ENCODE data around the gene XCL1. TPM values are rescaled to one million over a fixed set of nuclear protein-coding genes. Genes with fewer than 3 reads are reported as not detected.
"Not testable (repeated sequence)": the region's sequence is repeated elsewhere in the genome, so short reads cannot be mapped to it uniquely, and the experiment has no call there.

The XCL1 gene
- total RNA-seq, 2 donors from 2014 or later = 5.9 TPM; not detected in 1

DNA sequence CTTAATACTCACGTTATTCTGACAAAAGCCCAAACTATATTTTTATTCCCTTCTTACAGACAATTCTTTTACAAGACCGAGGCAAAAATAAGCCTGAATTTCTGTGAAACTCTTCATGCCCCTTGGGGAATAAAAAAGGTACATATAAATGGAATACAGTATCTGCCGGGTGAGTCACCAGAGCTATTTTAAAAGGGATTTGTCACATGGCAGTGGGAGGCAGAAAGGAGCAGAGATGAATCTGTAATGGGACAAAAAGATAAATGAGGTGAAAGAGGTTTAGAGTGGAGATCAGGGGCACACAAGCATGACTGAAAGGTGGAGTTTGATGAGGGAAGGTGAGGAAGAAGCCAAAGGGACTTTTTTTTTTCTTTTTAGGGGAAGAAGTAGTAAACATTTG is 8.8 kb downstream of the XCL1 start:
- H3K9me3 Mint-ChIP-seq = peaks cover 0 to 5% of the 10 kb centered on the region in 2 donors
- no peaks in the 10 kb centered on the region for H3K36me3 Mint-ChIP-seq
- ATAC-seq (no peak), DNase-seq (ENCODE audit: low spot score in 2 of 2) (no peak)
- no peak overlapping the region for H3K27ac Mint-ChIP-seq

DNA sequence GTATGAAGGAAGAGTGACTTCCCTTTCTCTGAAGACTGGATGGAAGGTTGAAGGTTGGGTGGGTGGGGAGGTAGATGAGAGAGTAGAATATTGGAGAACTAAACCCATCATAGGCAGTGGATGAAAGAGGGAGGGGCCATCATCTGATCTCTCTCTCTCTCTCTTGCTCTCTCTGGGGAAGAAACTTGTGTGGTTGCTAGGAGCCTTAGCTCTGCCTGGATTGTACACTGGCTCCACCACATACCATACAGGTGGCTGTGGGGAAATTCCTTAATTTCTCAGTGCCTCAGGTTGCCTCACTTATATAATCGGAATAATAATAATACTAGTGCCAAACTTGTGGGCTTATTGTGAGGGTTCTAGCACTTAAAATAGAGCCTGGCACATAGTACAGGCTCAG is 9.5 kb downstream of the XCL1 start:
- Mint-ChIP-seq H3K9me3 (peaks cover 0 to 5% of the 10 kb centered on the region in 2 donors), H3K27ac (no peak overlapping the region), H3K36me3 (no peaks in the 10 kb centered on the region)
- ATAC-seq (no peak), DNase-seq (ENCODE audit: low spot score in 2 of 2) (no peak)

GRCh38 chr1:168589167-168589566 is 12.8 kb downstream of the XCL1 start:
- Mint-ChIP-seq H3K27ac (no peak overlapping the region), H3K36me3 (no peaks in the 10 kb centered on the region), H3K9me3 (peaks cover 0 to 5% of the 10 kb centered on the region in 2 donors)
- ATAC-seq (no peak), DNase-seq (ENCODE audit: low spot score in 2 of 2) (no peak)

GRCh38 chr1:168591066-168591465 is 14.7 kb downstream of the XCL1 start:
- no peaks in the 10 kb centered on the region for H3K36me3 Mint-ChIP-seq
- no peak for DNase-seq (ENCODE audit: low spot score in 2 of 2)
- ATAC-seq = no peak

DNA sequence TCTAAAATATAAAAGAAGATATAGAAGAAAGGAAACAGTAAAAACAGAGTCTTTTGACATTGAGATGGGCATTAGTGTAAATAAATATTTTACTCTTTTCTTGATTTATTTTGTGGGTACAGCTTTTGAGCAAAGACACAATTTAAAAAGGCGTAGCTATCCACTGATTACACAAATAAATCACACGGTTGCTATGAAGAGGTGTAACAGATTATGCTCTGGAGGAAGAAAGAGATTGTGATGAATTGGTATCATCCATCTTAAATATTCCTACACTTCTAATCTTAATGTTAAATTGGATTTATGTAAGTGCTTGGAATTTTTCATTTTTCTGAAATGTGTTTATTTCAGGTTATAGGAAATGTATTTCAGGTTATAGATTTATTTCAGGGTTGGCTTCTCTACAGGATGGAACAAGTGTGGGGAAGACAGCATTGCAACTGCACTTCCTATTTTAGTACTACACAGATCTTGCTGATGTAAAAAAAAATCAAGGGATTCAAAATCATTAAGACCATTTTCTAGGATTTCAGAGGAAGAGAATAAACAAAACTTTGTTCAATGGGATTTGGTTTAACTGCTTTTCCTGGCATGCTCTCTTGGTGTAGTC is 15.3 kb downstream of the XCL1 start:
- DNase-seq (ENCODE audit: low spot score in 2 of 2) (no peak), ATAC-seq (no peak)
- H3K9me3 Mint-ChIP-seq = peaks cover 0 to 5% of the 10 kb centered on the region in 2 donors
- H3K36me3 Mint-ChIP-seq = no peaks in the 10 kb centered on the region
- H3K27ac Mint-ChIP-seq = no peak overlapping the region

More at GRCh38 chr1:168591066-168591465, 14.7 kb downstream of the XCL1 start:
- Mint-ChIP-seq H3K27ac (no peak overlapping the region), H3K9me3 (peaks cover 0 to 5% of the 10 kb centered on the region in 2 donors)

- not testable (repeated sequence) for ATAC-seq; H3K9me3 Mint-ChIP-seq; H3K36me3 Mint-ChIP-seq; H3K27ac Mint-ChIP-seq; DNase-seq (ENCODE audit: low spot score in 2 of 2)
These were observed 19.0 kb downstream of the XCL1 start for GRCh38 chr1:168595403-168595802.

DNA sequence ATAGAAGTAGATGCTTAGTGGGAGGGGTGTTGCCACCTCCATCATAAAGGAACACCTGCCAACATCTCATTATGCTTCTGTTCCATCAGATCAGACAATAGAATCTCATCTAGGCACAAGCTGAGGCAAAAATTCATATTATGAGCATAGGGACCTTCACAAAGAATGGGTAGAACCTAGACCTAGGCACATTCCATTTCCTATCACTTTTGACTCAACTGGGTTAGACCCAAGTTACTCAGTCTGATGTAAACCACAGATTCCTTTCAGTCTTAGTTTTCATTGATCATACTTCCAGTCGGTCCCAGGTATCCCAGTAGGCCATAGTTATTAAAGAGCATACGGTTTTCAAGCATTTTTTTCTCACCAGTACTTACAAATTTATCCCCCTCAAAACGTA is 21.7 kb downstream of the XCL1 start:
- Mint-ChIP-seq H3K9me3 (no peaks in the 10 kb centered on the region), H3K36me3 (no peaks in the 10 kb centered on the region), H3K27ac (no peak overlapping the region)
- ATAC-seq = peak; percentile 44 to 47
- DNase-seq (ENCODE audit: low spot score in 2 of 2) = no peak

DNA sequence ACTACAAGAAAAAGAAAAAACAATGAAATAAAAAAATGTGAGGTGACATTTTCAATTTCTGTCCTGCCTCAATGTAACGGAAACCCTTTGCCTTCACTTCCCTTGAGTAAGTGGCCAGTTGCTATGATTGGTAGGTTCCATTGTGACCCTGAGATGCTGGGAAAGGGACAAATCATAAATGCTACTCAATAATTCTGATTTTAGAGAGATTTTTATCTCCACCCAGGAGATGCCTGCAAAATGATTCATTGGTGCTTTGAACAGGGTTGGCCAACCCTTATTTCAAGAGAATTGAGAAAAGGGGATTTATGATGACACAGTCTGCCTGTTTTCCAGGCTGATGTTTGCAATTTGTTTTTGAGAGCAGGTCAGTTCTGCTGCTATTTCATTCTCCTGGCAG is 22.5 kb downstream of the XCL1 start:
- Mint-ChIP-seq H3K9me3 (no peaks in the 10 kb centered on the region), H3K36me3 (no peaks in the 10 kb centered on the region), H3K27ac (no peak overlapping the region)
- ATAC-seq = peak in 1 of 2 donors; percentile 11
- DNase-seq (ENCODE audit: low spot score in 2 of 2) = no peak

GRCh38 chr1:168599641-168600040 is 23.2 kb downstream of the XCL1 start:
- ATAC-seq (no peak), DNase-seq (ENCODE audit: low spot score in 2 of 2) (no peak)
- H3K9me3 Mint-ChIP-seq = no peaks in the 10 kb centered on the region
- no peaks in the 10 kb centered on the region for H3K36me3 Mint-ChIP-seq
- no peak overlapping the region for H3K27ac Mint-ChIP-seq

DNA sequence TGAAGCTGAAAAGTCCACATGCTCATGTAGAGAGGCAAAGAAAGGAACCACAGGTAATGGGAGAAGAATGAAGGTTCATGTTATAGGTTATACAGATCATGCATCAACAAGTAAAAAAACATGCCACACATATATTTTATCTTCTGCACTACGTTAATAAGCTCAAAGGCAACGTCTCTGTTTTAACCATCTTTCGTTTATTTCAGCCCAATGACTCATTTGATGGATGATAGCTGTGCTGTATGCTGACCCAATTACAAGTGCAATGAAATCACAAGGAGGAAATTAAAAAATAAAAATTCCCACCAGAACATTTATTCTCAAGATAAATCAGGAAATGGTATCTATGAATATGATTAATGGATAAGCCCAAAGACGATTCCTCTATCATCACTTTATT is 24.6 kb downstream of the XCL1 start:
- no peaks in the 10 kb centered on the region for H3K36me3 Mint-ChIP-seq

DNA sequence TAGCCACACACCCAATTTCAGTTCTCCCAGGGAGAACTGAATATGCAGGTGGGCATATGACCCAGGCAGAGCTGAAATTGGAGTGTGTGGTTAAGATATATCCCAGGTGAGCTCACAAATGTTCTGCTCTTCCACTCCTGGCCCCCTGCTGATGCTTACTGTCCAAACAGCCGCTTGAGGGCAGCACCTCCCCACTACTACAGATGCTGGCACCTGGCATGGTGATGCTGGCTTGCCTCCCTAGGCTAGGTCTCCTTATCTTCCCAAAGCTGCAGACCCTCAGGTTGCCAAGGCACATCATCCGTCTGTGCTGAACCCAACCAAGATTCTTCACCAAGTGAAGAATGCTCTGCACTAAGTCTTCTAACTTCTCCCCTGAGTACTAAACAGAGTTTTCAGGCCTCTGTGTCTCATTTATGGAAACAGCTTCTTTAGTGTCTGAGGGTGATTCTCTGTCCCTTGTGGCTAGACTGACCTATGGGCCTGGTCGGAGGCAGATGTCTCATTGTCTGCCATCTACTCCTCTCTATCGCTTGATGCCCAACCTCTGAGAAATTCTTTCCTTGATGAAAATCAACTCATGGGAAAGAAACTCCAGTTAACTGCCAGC is 27.2 kb downstream of the XCL1 start:
- peak in 1 of 2 donors; percentile 59 for DNase-seq (ENCODE audit: low spot score in 2 of 2)
- Mint-ChIP-seq H3K9me3 (no peaks in the 10 kb centered on the region), H3K36me3 (no peaks in the 10 kb centered on the region), H3K27ac (no peak overlapping the region)
- ATAC-seq = peak; percentile 80 to 83

More for the DNA sequence above, 24.6 kb downstream of the XCL1 start:
- Mint-ChIP-seq H3K27ac (no peak overlapping the region), H3K9me3 (no peaks in the 10 kb centered on the region)
- DNase-seq (ENCODE audit: low spot score in 2 of 2) = no peak
- ATAC-seq = no peak

DNA sequence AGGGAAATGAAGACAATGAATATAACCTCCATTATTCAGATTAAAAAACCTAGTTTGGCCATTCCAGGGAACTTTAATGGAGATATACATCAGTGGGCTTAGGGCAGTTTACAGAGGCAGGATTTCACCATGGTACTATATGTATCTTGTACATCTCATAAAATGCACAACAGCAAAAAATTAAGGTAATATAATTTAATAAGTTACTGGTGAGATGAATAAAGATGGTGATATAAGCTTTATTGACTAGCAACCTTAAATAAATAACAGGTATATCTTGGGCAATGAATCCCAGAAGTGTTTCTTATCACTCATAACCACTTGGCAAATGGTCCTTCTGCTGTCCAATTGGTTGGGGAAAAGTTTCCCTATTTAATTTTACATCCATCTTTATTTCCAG is 29.0 kb downstream of the XCL1 start:
- H3K9me3 Mint-ChIP-seq = no peaks in the 10 kb centered on the region
- ATAC-seq (no peak), DNase-seq (ENCODE audit: low spot score in 2 of 2) (no peak)
- no peak overlapping the region for H3K27ac Mint-ChIP-seq
- H3K36me3 Mint-ChIP-seq = no peaks in the 10 kb centered on the region

GRCh38 chr1:168606096-168606495 is 29.7 kb downstream of the XCL1 start:
- no peak for DNase-seq (ENCODE audit: low spot score in 2 of 2)
- ATAC-seq = no peak
- no peaks in the 10 kb centered on the region for H3K9me3 Mint-ChIP-seq
- H3K27ac Mint-ChIP-seq = no peak overlapping the region
- H3K36me3 Mint-ChIP-seq = no peaks in the 10 kb centered on the region

DNA sequence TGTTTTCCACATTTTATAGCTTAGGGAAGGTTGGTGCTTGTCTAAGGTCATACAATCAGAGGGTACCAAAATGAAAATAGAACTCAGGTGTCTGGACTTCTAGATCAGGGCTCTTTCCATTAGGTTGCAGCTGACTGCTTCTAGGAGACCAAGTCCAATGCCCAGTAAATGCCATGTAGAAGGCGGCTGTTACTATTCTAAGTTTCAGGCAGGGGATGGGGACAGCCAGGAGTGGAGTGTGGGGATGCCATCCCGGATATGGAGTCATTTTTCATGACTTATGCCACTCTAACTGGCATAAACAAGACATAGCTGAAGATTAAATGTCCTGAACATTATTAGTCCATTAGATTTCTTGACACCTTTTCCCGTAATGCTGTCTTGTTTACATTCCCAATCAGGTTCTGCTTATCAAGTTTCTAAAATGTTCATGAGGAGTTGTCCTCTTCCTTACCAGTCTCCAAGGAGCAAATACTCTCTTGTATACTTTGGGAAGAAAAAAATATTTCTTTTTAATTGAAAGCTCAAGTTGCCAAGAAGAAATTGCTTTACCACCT is 31.5 kb downstream of the XCL1 start:
- H3K9me3 Mint-ChIP-seq = no peaks in the 10 kb centered on the region
- DNase-seq (ENCODE audit: low spot score in 2 of 2) (no peak), ATAC-seq (no peak)
- no peaks in the 10 kb centered on the region for H3K36me3 Mint-ChIP-seq
- no peak overlapping the region for H3K27ac Mint-ChIP-seq

- H3K27ac Mint-ChIP-seq = no peak overlapping the region
- DNase-seq (ENCODE audit: low spot score in 2 of 2) = no peak
- no peaks in the 10 kb centered on the region for H3K9me3 Mint-ChIP-seq
- ATAC-seq = no peak
- no peaks in the 10 kb centered on the region for H3K36me3 Mint-ChIP-seq
These were observed 32.7 kb downstream of the XCL1 start for GRCh38 chr1:168608796-168609715.

DNA sequence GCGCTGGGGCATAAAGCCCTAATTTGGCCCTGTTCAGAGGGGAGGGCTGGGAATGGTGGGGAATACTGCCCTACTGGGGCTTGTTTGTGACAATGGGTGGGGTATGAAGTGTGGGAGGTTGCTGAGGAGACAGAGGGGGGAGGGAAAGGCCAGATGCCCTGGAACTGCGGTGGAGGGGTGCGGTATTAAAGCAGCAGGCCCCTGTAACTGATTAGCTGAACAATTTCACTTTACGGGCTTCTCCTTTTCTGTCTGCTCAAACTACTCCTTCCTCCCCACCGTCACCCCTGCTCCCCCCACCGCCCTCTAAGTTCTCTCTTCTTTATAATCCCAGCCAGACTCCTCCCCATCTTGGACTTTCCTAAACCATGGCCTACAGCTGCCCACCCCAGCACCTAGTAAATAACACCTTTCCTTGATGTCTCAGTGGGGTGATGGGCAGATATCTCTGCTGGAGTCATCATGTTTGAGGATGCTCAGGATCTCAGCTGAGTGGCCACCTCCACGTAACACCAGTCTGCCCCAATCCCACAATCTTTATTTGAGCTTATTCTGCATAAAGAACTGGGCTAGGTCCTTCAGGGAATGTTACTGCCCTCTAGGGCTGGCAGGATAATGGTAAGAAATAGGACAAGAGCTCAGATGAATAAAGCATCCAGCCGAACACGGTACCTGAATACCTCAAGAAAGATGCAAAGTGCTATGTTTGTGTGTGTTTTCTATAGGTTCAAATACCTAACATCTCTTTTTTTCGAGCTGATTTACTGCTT is 33.5 kb downstream of the XCL1 start:
- no peak for ATAC-seq
- no peak for DNase-seq (ENCODE audit: low spot score in 2 of 2)
- H3K27ac Mint-ChIP-seq = no peak overlapping the region
- H3K9me3 Mint-ChIP-seq = no peaks in the 10 kb centered on the region
- no peaks in the 10 kb centered on the region for H3K36me3 Mint-ChIP-seq
